DMS79 treated with DMSO at 0.1 percent for 48 hours (cell line): ENCODE data around the gene SLC38A4.
"Not testable (repeated sequence)": the region's sequence is repeated elsewhere in the genome, so short reads cannot be mapped to it uniquely, and the experiment has no call there.

Source experiments
- DNase-seq: peaks from one replicate; lab custom pipeline; 2025; lab: John Stamatoyannopoulos, UW

The SLC38A4 gene

DNA sequence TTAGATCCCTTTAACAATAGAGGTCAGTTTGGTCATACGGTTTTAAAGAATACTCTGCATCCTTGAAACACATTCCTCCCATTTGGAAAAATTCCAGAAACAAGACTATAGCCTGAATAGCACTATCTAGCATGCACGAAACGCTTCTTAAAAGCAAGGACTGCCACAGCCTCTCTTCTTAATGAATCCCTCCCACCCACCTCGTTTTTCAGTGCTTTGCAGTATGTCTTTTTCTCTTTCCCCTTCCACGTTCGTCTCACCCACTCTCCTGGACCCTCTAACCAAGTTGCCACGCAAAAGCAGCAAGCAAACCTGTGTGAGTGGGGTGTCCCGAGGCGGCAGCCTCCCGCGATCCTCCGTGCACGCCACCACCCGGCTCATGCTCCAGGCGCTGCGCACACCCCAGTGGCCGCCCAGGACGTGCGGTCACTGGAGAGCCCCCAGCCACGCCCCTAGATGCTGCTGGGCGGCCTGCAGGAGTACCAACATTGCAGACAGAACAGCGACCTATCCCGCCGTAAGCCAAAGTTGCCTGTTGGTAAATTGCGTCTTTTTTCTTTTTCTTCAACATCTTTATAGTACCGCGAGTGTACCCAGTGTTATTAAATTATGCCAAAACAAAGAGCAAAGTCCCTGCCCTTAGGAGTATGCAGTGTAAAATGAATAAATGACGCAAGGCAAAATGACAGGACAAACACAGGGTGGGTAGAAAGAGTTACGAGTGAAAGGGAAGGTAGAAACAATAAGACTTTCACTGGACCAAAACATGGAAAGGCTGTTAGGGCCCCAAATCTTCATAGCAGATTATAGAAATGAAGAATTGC lies at the start of gene SLC38A4:
TSS of gene SLC38A4 (minus strand) at position 407 of the 824 bp plus-strand sequence. CDS start 32,926 bp downstream, outside the sequence.
- DNase-seq, result no peak

DNA sequence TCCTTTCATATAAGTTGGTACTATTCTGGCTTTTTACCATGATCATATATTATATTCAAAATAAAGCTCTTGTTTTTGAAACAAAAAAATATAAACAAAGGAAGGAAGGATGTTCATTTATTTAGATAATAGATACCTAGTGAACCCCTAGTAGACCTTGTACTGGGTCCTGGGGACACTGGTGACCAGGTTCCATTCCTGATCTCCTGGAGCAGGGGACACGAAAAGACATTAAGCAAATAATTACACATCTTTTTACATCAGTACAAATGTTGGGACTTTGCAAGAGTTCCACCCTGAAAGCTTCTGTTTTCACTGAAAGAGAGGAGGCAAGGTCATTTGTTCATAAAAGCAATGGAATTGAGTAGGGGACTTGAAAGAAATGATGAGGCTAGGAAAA lies 49.3 kb upstream of the SLC38A4 start:
- DNase-seq, result no peak

DNA sequence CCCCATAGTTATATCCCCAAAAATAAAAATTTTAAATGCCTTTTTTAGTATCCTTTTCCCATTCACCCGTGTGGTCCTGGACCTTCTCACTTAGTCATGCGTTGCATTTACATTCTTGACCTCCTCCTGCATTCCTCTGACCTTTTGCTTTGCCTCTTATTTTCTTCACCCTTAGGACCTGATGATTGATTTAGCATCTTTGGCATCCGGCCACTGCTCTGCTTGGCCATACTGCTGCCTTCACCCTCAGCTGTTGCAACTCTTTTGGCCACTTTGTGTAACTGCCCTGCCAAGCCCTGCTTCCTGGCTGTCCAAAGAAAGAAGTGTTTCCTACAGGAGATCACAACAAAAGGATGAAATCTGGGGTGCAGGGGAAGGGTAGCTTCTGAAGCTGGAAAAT lies 48.8 kb upstream of the SLC38A4 start:
- no peak for DNase-seq

- no peak for DNase-seq
These were observed 46.3 kb upstream of the SLC38A4 start for GRCh38 chr12:46872135-46872534.

- DNase-seq, result no peak
These were observed 39.5 kb upstream of the SLC38A4 start for GRCh38 chr12:46865311-46865710.

GRCh38 chr12:46858368-46858767 lies 32.6 kb upstream of the SLC38A4 start:
- no peak for DNase-seq

- no peak for DNase-seq
These were observed 31.7 kb upstream of the SLC38A4 start for GRCh38 chr12:46857486-46857885.

- DNase-seq, result no peak
These were observed 30.0 kb upstream of the SLC38A4 start for GRCh38 chr12:46855760-46856159.

DNA sequence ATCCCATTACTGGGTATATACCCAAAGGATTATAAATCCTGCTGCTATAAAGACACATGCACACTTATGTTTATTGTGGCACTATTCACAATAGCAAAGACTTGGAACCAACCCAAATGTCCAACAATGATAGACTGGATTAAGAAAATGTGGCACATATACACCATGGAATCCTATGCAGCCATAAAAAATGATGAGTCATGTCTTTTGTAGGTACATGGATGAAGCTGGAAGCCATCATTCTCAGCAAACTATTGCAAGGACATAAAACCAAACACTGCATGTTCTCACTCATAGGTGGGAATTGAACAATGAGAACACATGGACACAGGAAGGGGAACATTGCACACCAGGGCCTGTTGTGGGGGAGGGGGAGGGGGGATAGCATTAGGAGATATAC lies 28.4 kb upstream of the SLC38A4 start:
- DNase-seq, result not testable (repeated sequence)

- DNase-seq, result not testable (repeated sequence)
These were observed 23.0 kb upstream of the SLC38A4 start for GRCh38 chr12:46848792-46849191.

DNA sequence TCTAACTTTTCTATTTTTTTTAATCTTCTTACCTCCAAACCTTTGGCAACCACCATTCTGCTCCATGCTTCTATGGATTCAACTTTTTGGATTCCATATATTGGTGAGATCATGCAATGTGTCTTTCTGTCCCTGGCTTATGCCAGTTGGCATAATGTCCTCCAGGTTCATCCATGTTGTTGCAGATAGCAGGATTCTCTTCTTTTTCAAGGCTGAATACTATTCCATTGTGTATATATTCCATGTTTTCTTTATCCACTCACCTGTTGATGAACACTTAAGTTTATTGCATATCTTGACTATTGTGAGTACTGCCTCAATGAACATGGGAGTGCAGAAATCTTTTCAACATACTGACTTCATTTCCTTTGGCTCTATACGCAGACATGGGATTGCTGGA lies 21.2 kb upstream of the SLC38A4 start:
- no peak for DNase-seq

DNA sequence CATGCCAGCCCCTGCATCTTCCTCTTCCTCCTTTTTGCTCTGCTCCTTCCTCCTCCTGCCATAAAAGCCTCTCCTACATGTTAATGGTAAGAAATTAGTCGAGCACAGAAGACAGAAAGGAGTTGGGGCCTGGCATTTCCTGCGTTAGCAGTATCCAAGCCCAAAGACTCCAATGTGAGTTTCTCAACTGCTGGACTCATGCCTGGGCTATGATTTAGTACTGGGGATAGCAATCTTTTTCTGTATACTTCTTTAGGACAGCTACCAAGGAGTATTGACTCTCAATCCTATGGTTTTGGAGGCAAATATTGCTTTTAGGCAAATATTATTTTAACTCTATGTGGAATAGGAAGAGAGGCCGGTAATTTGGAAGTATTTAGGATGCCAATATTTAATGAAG lies 18.0 kb upstream of the SLC38A4 start:
- no peak for DNase-seq

DNA sequence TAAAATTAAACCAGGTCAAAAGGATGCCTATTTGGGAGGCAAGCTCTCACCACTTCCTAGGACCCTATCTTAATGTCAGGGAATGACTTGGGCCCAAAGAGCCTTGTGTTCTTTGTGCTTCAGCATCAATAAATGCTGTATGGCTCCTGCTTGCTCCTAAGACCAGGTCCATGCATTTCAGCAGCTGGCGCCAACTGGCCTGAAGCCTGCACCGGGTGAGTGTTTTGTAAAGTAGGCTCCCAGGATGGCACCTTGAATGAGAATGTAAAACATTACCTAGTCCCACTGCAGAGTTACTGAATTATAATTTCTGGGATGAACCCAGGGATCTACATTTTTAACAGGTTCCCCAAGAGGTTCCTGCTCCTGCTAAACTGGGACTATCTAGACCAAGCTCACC lies 16.1 kb upstream of the SLC38A4 start:
- no peak for DNase-seq

DNA sequence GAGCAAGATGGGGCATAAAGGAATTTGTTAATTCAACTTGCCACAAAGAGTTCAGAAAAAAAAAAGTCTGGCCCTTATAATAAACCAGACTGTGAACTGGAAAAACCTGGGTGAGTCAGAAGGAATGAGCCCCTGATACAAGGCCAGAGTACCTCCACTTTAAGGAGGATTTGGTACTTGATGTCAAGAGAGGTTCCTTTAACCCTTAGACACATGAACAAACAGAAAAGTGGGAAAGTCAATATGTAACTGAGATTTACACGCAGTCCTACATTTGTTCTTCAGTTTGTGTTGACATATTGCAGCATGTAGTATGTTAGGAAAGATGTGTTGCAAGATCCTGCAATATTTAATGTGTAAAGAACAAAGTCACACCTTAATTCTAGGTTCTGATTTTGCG lies 14.2 kb upstream of the SLC38A4 start:
- DNase-seq, result no peak

GRCh38 chr12:46839232-46839631 lies 13.4 kb upstream of the SLC38A4 start:
- DNase-seq, result no peak

DNA sequence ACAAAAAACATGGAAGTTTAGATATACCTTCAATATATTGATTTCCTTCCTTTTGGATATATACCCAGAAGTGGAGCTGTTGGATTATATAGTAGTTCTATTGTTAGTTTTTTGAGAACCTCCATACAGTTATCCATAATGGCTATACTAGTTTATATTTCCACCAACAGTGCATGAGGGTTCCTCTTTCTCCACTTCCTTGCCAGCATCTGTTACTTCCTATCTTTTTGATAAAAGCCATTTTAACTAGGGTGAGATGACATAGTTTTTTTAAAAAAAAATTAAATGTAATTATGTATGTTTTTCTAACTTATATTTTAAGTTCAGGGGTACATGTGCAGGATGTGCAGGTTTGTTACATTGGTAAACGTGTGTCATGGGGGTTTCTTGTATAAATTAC lies 10.0 kb upstream of the SLC38A4 start:
- no peak for DNase-seq

DNA sequence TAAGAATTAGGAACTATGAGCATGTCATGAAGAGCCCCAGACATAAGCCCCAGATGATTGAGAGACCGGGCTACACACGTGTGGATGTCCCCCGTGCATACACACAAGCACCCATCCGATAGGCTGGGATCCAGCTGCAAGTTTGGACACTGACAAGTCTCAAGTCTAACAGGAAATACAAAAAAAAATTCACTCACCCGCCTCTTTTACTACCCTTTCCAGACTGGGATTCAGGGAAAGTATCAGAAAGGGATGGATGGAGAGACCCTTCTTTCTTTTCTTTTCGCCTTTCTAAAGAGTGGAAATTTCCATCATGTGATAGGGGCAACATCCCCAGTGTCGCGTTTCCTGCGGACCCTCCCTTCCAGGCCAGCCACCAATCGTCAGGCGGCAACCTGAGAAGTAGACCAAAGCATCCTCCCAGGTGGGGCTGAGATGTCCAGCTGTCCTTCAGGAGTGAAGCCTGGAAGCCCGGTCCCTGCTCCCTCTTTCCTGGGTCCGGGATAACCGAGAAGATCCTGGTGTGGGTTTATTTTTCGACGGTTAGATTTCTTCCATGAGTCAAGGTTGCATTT lies 6.4 kb upstream of the SLC38A4 start:
- no peak for DNase-seq

DNA sequence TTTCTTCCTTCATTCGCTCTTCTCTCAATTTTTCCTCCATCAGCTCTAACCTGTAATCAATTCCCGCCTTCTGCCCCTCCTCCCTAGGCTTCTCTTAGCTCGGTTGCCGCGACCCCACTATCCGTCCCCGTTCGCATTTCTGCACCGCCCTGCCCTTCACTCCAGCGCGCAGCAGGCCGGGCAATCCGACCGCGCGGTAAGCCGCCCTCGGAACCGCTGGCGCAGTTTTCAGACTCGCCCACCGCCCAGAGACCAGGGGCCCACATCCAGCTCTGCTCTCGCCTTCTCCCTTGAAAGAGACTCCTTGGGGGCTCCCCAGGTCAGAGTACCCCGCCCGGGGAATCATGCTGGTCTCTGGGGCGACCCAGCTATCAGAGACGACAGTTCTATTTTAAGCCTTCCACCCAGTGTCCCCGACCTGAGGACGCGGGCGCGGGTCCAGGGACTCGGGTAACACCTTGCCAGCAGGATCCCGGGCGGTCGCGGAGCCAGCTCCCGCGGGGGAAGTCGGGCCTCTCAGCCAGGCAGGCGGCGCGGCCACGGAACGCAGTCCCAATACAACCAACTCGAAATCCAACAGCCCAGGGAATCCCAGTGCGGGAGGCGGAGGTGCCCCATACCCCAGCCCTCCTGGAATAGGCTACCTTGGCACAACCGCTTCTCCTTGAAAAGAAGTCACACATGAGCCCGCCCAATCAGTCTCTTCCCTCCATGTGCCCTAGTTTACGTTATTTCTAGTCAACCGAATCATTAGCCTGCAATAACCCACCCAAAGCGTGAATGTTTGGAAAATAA lies 5.7 kb upstream of the SLC38A4 start:
- DNase-seq, result no peak

DNA sequence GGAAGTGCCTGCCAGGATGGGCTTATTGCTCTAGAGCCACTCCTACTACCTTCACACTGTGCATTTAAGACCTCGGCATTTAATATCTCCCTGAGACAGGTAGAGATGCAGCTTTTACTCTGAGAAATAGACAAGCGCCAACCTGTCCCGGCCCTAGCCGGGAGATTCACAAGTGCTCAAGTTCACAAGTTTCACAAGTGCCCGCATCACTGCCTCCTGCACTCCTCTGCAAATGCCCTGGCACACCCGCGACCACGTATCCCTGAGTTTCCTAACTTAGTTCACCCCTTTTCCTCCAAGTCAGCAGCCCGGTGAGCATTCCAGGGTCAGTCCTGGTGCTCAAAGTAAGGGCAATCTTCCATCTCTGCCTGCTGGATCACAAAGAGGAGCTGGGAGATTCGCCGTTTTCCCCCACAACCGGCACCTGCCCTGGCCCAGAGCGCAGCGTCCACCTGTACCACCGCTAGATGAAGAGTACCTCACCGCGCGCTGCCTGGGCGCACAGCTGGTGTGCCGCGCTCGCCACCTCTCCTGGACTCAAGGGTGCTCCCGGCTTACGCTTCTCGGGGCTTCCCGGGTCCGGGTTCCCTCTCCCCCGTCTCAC lies 5.0 kb upstream of the SLC38A4 start:
- no peak for DNase-seq

- DNase-seq, result no peak
These were observed 1.1 kb downstream of the SLC38A4 start for GRCh38 chr12:46824709-46825108.

GRCh38 chr12:46818642-46819041 lies 7.2 kb downstream of the SLC38A4 start:
- DNase-seq, result no peak

GRCh38 chr12:46815809-46816208 lies 10.0 kb downstream of the SLC38A4 start:
- DNase-seq, result no peak

- DNase-seq, result no peak
These were observed 11.7 kb downstream of the SLC38A4 start for GRCh38 chr12:46814143-46814542.
